A673 (cell line): ENCODE data around the gene FHL5.

ENCODE experiments used
- CTCF ChIP-seq: fragments of 300-800, 200-600 bp; sonication (generic); conservative IDR thresholded peaks from 2 replicates; pipeline ENCODE4 v1.5.1; 2017; ENCODE audit warnings: low read depth, mild to moderate bottlenecking, antibody characterized with exemption, low read length, moderate library complexity, mixed read lengths
- EZH2 ChIP-seq: fragments of 200-600 bp; sonication (generic); IDR thresholded peaks from 2 replicates; pipeline ENCODE4 v1.6.1; 2017; ENCODE audit warnings: borderline replicate concordance, low read depth, mild to moderate bottlenecking, mixed read lengths, antibody characterized with exemption, low read length; ENCODE audit not compliant: poor library complexity, severe bottlenecking

- no peak for TF ChIP-seq CTCF
- no peak for TF ChIP-seq EZH2
Observed at GRCh38 chr6:96621983-96622382, 59.1 kb downstream of the FHL5 start.
